GM19468 (cell line): ENCODE measurements around the gene CALN1.
"Not testable (repeated sequence)": the region's sequence is repeated elsewhere in the genome, so short reads cannot be mapped to it uniquely, and the experiment has no call there.

Source experiments
- ATAC-seq: cut with Tn5 transposase; IDR thresholded peaks from one replicate; pipeline ENCODE4 v1.9.1; 2021; ENCODE audit warnings: mild to moderate bottlenecking, moderate library complexity, moderate number of reproducible peaks; ENCODE audit not compliant: unreplicated experiment; ENCODE audit errors: extremely low read depth

CALN1 gene

DNA sequence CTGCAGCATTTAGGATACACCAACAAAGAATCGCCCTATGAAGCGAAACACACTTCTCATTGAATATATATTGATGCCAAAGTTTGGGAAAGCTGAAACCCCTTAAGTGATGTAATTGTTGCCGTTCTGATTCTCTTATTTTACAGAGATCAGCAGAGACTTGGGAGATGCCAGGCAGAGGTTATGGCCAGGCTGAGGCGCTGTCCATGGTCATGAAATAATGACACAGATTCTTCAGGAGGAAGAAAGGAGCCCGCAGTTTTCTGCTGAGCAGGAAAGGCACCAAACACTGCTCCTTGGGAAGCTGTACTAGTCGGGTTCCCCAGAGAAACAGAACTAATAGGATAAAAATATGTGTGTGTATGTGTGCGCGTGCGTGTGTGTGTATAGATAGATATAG lies 566.0 kb downstream of the CALN1 start:
- ATAC-seq, result no peak

DNA sequence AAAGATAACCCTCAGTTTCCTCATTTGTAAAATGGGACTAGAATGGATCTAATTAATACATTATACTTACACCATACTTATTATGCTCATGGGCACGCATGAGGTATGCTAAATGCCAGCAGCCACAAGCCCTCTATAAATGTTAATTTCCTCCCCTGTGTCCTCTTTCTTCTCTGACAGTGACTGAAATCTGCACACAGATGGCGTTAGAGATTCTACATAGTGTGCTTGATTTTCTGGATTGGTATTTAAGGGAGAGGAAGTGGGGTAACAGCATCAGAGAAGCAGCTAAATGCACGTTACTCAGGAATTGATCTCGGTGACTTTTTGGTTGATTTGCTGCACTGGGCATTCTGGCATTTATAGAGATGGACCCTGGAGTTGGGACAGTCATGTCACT lies 568.5 kb downstream of the CALN1 start:
- no peak for ATAC-seq

DNA sequence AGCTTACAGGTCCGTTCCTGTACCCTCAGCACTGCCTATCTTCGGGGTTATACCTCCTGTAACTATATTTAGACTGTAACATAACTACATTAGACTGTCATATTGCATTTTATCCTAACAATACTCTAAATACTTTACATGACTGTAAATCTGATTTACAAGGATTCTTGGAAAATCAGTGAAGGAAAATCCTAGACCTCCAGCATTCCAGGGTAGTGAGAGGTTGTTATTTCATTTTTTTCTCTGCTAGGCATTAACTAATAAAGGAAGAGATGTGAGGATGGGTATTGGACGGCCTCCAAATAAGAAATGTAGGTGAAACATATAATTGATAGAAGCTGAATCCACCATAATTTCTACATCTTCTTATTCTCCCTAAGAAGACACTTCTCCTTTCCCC lies 569.4 kb downstream of the CALN1 start:
- ATAC-seq, result no peak

DNA sequence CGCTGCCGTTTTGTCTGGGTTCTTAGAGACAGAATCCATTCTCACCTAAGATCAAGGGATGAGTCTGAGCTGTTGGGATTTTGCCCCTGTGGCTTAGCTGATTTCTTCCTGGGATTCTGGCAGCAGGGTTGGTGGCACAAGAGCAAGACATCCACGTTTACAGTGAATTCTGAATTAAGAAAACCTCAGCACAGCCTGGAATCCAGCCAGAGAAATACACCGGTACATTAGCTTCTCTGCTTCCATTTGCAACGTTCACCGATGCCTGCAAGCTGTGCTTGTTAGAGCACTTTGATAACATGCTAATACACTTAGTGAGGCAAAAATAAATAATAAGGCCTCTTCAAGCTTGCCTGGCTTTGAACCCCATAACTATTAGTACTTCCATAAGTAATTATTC lies 569.8 kb downstream of the CALN1 start:
- ATAC-seq, result no peak

DNA sequence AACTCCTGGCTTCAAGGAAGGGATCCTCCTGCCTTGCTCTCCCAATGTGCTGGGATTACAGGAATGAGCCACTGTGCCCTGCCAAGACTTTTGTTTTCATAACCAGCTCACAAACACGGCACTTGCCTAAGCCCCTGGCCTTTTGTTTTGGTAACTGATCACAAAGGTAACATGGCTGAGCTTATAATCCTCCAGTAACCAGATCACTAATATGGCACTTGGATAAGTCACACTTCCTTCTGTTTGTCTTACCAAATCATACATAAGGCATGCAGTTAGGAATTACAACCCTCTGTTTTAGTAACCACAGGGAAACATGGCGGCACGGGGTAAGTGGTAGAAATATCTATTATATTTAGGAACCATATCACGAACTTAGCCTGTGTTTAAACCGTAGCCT lies 577.1 kb downstream of the CALN1 start:
- no peak for ATAC-seq

DNA sequence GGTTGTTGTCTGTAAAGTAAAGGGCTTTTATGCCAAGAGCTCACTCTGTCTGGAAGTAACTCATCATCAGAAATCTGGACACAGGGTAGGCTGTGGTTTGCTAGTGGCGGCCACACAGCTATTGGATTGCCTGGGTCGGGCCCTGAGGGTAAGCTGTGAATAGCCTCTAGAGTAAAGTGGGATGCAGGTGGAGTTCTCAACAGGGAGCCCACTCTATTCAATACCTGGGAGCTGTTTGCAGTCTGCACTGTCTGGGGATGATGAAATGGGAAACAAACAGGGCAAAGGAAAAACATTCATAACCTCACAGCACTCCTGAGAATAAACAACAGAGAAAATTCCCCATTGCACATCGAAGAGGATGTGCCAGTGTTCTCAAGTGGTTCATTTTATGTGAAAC lies 582.6 kb downstream of the CALN1 start:
- ATAC-seq, result no peak

DNA sequence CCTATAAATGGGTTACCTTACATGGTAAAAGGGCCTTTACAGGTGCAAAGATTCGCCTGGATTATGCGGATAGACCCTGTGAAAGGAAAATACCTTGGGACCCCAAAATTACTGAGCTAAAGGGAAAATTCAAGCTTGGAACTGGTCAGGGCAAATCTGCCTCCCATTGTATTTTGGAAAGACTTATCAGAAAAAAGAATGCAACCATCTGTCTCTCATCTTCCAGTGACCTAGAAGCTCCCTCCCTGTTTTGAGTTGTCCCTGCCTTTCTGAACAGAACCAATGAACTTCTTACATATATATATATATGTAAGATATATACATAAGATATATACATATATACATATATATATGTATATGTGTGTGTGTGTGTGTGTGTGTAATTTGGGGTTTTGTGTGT lies 583.8 kb downstream of the CALN1 start:
- no peak for ATAC-seq

DNA sequence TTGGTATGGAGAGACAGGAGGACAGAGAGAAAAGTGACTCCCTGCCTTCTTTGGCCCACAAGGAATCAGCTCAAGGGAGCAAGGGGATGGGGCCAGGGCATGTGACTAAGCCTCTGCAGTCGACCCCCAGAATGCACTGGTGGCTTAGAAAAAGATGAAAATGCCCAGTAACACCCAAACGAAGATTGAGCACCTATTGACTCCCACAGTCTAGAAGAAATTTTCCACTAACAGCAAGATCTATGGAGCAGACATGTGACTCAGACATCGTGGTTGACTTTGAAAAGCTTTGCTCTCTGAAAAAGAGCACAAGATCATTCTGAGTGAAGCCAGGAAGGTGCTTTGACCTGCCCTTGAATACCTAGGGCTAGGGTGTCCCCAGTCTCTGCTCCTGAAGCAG lies 586.0 kb downstream of the CALN1 start:
- ATAC-seq, result no peak

DNA sequence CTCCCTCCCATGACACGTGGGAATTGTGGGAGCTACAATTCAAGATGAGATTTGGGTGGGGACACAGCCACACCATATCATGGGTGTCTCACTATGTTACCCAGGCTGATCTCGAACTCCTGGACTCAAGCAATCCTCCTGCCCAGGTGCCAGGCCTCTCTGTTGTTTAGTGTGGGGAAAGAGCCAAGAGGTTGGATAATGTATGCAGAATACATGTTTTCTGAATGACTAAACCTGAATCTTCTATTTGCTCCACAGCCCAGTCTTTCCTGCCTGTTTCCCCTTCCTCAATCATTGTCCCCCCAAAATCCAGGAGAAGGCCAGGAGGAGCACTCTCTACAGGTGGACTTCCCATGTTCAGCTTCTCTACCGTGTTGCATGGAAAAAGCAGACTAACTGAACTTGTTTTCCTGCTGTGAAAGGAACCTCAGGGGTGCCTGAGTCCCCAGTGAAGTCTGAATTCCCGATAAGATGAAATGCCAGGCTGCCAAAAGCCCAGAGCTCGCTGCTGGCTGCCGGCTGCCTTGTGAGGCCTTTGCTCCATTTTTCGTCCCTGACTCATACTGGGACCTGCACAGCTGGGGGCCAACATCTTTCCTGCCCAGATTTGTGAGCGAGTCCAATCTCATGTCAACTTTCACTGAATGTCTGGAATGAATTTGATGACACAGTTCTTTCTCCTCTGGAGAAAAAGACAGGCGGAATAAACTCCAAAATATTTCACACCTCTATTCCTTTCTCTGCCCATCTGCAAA lies 588.0 kb downstream of the CALN1 start:
- no peak for ATAC-seq

DNA sequence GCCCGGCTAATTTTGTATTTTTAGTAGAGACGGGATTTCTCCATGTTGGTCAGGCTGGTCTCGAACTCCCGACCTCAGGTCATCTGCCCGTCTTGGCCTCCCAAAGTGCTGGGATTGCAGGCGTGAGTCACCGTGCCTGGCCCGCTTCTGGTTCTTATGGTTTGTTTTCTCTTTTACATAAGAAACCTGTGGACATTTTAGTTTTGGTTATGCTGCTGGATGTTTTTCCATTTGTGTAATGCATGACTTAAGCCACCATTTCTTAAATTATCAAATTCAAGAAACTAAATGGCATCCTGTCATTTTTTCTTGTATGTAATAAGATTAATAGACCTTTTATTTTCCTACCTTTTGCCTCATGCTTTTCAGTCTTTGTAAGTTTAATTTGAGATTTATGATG lies 589.7 kb downstream of the CALN1 start:
- ATAC-seq, result not testable (repeated sequence)

DNA sequence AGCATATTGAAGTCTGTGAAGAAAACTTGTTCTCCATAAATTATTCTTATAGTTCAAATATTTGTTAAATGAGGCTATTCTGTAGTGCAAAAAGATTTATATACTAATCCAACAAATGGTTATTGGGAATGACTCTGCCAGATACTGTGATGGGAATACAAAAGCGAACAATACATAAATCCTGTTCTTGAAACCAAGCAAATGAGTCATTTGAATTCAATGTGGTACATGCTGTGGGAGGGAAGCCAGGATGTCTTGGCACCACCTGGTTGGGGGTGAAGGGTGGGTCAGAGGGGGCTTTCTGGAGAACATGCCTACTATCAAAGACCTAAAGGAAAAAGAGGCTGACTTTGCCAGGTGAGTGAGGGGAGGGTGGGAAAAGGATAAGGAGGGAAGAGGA lies 594.2 kb downstream of the CALN1 start:
- ATAC-seq, result no peak

DNA sequence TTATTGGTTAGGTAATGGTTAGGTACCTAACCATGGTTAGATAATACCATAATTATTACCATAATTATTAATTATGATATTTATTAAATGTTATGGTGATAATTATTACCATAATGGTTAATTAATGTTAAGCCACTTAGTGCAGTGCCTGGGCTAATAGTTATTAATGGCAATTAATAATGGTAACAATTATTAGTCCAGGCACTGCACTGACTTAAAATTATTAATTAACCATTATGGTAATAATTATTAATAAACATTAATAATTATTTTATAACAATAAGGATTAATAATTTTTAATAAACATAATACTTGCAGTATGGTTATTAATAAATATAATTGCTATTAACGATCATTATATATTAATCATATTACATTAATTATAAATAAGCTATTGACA lies 604.0 kb downstream of the CALN1 start:
- ATAC-seq, result no peak

DNA sequence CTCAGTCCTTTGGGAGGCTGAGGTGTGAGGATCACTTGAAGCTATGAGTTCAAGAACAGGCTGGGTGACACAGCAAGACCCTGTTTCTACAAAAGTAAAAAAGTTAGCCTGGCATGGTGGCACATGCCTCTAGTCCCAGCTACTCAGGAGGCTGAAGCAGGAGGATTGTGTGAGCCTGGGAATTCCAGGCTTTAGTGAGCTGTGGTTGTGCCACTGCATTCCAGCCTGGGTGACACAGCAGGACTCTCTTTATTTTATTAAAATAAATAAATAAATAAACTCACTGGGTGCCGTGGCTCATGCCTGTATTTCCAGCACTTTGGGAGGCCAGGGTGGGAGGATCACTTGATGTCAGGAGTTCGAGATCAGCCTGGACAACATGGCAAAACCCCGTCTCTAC lies 607.9 kb downstream of the CALN1 start:
- ATAC-seq, result no peak

DNA sequence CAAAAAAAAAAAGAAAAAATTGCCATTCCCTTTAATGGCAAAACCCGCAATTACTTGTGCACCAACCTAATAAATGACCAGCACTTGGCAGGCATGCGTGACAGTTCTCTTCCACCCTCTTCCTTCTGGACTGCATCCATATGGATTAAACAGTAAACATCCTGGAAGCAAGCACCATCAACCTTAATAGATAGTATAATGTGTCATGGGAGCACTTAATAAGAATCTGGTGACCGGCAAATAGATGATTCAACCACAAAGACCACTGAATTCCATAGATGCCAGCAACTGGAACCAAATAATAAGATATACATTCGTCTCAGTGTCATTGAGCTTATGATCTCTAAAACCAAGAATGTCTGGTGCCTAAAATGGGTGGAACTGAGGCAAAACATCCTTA lies 610.2 kb downstream of the CALN1 start:
- no peak for ATAC-seq

DNA sequence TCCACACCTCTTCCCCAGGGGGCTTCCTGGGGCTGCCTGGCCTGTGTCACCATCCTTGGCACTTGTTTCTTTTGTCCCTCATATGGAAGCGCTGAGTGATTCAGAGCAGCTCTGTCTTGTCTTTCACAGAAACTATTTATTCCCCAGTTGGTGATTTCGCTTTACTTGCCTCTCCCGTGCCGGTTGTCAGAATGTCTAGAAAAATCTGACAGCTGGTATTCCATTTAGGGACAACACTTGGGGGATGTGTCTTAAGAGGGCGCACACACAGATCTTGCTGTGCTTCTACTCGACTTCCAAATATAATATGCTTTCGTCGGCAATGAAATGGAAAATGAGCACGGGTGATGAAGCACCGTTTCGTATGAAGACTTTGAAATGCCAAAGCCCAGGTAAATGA lies 611.8 kb downstream of the CALN1 start:
- ATAC-seq, result no peak

DNA sequence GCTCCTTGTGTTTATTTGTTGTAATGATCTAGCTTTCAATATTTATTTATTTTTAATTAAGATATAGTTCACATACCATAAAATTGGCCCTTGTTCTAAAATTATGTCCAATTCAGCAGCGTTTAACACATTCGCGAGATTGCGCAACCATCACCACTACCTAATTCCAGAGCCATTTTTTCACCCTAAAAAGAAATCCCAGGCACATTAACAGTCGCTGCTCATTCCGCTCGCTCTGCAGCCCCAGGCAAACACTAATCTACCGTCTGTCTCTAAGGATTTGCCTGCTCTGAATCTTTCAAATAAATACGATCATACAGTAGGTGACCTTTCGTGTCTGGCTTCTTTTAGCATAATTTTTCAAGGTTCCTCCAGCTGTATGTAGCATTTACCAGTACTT lies 616.7 kb downstream of the CALN1 start:
- ATAC-seq, result no peak

DNA sequence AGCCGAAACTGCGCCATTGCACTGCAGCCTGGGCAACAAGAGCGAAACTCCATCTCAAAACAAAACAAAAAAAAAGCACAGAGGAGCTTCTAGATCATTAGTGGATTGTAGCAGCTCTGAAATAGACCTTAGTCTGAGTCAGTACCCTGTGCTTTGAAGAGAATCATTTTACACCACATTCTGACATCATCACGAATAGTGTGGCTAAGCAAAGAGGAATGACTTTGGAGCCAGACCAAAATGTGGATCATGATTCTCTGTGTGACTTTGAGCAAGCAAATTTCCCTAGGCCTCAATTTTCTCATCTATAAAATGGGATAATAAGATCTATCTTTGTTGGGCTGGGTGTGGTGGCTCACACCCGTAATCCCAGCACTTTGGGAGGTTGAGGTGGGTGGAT lies 618.9 kb downstream of the CALN1 start:
- no peak for ATAC-seq

DNA sequence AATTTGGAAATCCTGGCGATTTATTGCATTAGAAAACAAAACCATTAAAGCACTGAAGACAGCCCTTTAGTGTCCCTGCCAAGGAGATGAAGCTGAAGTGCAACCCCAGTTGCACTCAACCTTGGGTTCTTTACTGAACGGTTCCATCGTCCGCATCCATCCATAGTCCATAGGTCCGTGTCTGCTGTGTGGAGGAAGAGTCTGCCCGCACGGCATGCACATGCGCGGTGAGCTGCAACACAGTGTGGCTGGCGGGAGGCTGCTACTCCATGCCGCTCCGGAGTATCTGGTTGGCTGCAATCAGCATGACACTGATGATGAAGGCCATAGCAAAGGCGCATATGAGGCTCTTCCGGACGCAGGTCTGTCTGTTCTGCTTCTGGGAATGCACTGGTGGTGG lies 624.6 kb downstream of the CALN1 start:
- ATAC-seq, result no peak

DNA sequence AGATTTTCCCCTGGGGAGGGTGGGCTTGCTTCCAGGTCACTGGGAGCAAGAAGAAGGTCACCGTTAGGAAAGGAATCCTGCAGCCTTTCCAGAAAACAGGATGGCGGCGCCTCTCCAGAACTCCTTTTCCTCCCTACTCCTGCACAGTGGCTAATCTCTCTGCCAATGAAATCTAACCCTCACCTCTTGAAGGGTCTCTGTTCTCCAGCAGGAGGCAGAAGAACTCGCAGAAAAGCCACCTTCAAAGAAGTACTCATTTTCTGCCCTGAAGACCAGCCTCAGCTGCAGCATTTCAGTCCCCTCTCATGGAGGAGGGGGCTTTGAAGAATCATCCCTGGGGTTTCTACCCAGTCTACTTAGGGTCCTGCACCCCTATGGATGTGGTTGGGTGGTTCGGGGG lies 626.9 kb downstream of the CALN1 start:
- no peak for ATAC-seq

DNA sequence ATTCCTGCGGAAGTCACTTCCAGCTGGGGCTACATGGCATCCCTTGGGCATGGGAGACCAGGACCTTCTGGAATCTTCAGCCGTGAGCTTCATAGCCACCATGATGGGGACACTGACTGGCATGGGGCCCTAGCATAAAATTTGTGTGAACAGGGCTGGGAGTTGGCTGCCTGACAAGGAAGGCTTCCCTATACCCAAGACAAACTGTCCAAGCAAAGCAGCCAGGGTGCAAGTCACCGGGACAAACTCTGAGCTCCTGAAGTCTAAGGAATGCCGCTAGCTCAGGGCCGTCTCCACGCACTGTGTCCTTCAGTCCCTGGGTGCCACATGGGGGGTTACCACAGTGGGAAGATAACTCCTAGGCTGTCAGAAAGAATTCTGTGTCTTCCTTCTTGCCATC lies 627.4 kb downstream of the CALN1 start:
- ATAC-seq, result no peak

DNA sequence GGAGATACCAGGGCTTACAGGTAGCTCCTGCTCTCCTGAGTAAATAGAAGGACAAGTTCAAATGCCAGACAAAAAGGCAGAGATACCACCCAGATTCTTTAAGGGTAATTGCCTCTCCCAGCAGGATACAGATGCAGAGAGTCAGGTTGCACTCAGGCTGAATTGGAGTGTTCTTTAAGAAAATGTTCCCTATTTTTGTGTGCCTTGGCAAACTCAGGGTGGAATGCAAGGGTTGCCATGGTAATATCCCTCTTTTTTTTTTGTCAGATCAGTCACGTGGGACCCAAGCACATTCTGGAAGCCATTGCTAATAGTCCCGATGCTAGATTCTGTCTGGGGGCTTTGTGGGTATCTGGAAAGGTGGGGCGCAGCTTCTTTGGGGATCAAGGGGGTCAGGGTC lies 628.0 kb downstream of the CALN1 start:
- no peak for ATAC-seq

DNA sequence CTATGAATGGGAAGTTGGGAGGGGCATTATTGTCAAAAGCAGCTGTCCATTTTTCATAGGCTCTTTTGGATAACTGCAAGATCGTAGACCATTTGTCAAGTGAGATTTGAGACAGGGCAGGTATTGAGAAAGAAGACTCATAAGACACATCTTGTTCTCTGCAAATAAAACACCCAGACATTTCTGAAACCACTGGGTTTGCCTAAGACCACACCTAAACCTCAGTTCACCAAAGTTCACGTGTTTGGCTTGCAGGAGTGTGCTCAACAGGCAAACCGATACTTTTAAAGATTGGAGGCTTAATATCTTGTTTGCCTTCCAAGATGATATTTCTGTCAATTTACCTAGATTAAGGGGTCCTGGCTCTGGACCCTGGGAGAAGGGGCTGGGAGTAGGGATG lies 628.4 kb downstream of the CALN1 start:
- ATAC-seq, result no peak

DNA sequence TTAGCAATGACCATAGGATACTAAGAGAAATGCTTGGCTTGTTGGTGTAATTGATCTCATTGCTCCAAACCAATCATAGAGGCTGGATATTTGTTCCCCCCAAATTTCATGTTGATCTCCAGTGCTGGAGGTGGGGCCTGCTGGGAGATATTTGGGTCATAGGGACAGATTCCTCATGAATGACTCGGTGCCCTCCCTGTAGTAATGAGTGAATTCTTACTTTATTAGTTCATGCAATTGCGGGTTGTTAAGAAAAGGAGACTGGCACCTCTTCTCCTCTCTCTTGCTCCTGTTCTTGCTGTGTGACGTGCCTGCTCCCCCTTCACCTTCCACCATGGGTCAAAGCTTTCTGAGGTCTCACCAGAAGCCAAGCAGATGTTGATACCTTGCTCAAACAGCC lies 630.1 kb downstream of the CALN1 start:
- no peak for ATAC-seq
